Activated CD4-positive, alpha-beta memory T cell treated with anti-CD3 and anti-CD28 coated beads, Interleukin-2, amount 10 ng/mL, durations not matched to agents 7 days and 5 days (primary cell): Measurements from ENCODE around the gene NUP160. TPM values are rescaled to one million over a fixed set of nuclear protein-coding genes. Genes with fewer than 3 reads are reported as not detected.
"Not testable (repeated sequence)": the region's sequence is repeated elsewhere in the genome, so short reads cannot be mapped to it uniquely, and the experiment has no call there.

Source experiments
- CTCF ChIA-PET: fragments of 350-600 bp; sonication (Branson Sonifier 250); formaldehyde crosslinking; loops from one replicate; lab custom pipeline; 2021; ENCODE audit warnings: antibody characterized with exemption, inconsistent platforms; lab: Charles Lee
- POLR2A ChIA-PET: fragments of 350-600 bp; sonication (Branson Sonifier 250); formaldehyde crosslinking; loops from one replicate; lab custom pipeline; 2021; ENCODE audit warnings: antibody characterized with exemption; lab: Charles Lee
- DNase-seq: peaks from one replicate; pipeline ENCODE4 v3.0.0-alpha.2; 2020
- H3K27ac Mint-ChIP-seq: one replicate; pipeline ENCODE4 v1.8.0; 2021; ENCODE audit warnings: mild to moderate bottlenecking, mixed read lengths
- H3K27me3 Mint-ChIP-seq: one replicate; pipeline ENCODE4 v1.8.0; 2021; ENCODE audit warnings: mixed read lengths
- H3K36me3 Mint-ChIP-seq: one replicate; pipeline ENCODE4 v1.8.0; 2021; ENCODE audit warnings: low read depth, mixed read lengths
- H3K4me1 Mint-ChIP-seq: one replicate; pipeline ENCODE4 v1.8.0; 2021; ENCODE audit warnings: mixed read lengths
- H3K4me3 Mint-ChIP-seq: one replicate; pipeline ENCODE4 v1.8.0; 2021; ENCODE audit warnings: mild to moderate bottlenecking, mixed read lengths
- H3K9me3 Mint-ChIP-seq: one replicate; pipeline ENCODE4 v1.8.0; 2021; ENCODE audit warnings: mixed read lengths
- total RNA-seq, 2 experiments: library from RNA; stranded (reverse); gene quantifications; one replicate each; pipeline ENCODE4 v1.2.3, GENCODE V29; 2021

The NUP160 gene
- total RNA-seq, 2 experiments from 2014 or later = 52.0 to 52.9 TPM

DNA sequence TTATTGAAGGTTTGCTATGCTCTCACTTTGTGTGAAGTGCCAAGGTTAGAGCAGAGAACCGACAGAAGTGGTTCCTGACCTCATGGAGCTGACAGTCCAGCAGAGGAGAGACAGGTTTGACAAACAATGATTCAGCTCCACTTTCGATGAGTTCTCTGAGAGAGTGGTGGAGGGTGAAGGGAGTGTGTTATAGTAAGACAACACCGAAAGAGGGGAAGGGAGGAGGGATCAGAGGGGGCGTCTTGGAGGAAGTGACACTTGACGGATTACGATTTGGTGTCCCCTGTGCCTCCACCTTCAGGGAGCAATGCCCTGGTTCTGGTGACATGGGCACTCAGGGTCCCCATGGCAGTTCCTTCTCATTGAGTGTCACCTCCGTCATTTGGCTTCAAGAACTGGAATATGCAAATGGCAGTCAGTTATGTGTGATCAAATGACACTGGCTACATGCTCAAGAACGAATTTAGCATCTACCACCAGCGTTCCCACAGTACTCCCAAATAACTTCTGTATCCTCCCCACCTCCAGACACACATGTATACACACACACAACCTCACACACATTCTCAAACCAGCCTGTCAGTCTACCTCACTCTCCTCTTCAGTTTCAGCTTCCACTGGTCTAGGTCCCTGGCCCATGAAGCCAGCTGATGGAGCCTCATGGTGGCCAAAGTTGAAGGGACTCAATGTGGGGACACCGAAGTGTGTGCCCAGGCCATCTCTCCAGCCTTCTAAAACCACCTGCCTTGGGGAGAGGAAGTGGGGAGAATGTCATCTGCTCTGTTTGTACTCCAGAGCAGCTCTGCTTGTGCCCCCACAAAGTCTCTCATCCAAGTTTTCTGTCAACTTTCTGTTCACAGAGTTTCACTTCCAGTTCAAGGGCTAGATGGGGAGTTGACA lies 31.4 kb upstream of the NUP160 start:
- Mint-ChIP-seq H3K27ac (no peak overlapping the region), H3K4me1 (peaks cover 11% of the 10 kb centered on the region), H3K9me3 (peaks cover 18% of the 10 kb centered on the region), H3K4me3 (no peak overlapping the region), H3K36me3 (peaks cover 14% of the 10 kb centered on the region), H3K27me3 (peaks cover 3% of the 10 kb centered on the region)
- no peak for DNase-seq
- CTCF ChIA-PET = no interaction called here
- POLR2A ChIA-PET = interaction anchor here (0.6 to 0.9 kb wide), 2 partner anchors 31 to 151 kb away, joined by 3 read pairs; partner anchors contain the start of gene NUP160

DNA sequence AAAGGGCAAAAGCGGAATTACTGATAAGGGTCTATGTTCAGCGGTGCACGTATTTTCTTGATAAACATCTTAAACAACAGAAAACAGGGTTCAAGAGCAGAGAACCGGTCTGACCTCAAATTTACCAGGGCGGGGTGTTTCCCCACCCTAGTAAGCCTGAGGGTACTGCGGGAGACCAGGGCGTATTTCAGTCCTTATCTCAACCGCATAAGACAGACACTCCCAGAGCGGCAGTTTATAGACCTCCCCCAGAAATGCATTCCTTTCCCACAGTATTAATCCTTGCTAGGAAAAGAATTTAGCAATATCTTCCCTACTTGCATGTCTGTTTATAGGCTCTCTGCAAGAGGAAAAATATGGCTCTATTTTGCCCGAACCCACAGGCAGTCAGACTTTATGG lies 27.7 kb upstream of the NUP160 start:
- H3K4me1 Mint-ChIP-seq, DNase-seq, H3K27ac Mint-ChIP-seq, H3K4me3 Mint-ChIP-seq, CTCF ChIA-PET, H3K27me3 Mint-ChIP-seq, POLR2A ChIA-PET: not testable (repeated sequence)
- Mint-ChIP-seq H3K36me3 (peaks cover 17% of the 10 kb centered on the region), H3K9me3 (peaks cover 21% of the 10 kb centered on the region)

DNA sequence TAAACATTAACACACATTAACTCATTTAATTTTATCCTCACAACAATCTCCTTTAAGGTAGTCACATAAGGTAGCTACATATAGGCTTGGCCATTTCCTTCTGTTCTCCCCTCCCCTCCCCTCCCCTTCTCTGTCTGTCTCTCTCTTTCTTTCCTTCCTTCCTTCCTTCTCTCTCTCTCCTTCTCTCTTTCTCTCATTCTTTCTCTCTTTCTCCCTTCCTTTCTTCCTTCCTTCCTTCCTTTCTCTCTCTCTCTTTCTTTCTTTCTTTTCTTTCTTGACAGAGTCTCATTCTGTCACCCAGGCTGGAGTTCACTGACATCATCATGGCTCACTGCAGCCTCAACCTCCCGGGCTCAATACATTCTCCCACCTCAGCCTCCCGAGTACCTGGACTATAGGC lies 22.3 kb upstream of the NUP160 start:
- Mint-ChIP-seq H3K36me3 (peaks cover 4% of the 10 kb centered on the region), H3K9me3 (peaks cover 3% of the 10 kb centered on the region), H3K4me3 (no peak overlapping the region), H3K27ac (peak overlapping the region; percentile 61), H3K27me3 (peaks cover 2% of the 10 kb centered on the region), H3K4me1 (peaks cover 13% of the 10 kb centered on the region)
- POLR2A ChIA-PET = no interaction called here
- no peak for DNase-seq
- CTCF ChIA-PET = no interaction called here

DNA sequence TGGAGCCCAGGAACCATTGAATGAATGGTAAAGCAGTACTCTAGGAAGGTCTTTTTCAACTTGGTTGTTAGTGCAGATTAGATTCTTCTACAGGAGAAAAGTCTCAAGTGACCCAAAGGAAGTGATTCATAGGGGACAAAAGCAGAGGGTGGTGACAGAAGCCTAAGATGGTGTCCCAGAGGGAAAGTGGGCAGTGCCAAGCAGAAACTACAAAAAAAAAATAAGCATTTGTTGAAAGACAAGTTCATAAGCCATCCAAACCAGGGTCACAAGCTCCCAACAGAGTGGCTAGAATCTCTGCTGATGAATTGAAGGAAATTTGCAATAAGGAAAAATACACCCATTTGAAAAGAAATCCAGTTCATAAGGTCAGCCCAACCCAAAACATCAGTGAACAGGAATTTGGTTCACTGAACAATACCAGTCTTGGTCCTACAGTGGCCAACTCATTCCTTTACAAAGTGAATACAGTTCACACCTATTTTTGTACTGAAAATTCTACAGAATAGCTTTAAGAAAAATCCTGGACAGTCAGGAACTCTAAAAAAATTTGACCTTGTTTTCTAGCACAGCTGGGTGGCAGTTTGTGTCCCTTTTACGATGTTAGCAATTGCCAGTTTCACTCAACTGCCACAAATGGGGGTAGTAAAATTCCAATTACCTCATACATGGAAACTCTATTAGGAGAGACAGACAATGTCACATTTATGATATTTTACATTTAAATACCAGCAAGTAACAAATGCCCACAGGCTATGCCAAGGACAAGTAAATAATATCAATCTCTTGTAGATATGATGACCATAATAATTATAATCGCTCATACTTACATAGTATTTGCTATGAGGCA lies 21.6 kb upstream of the NUP160 start:
- Mint-ChIP-seq H3K9me3 (peaks cover 3% of the 10 kb centered on the region), H3K36me3 (peaks cover 4% of the 10 kb centered on the region), H3K4me3 (no peak overlapping the region), H3K27ac (no peak overlapping the region), H3K4me1 (peaks cover 17% of the 10 kb centered on the region), H3K27me3 (peaks cover 2% of the 10 kb centered on the region)
- DNase-seq = no peak
- ChIA-PET CTCF (interaction anchor here (0.6 to 1.3 kb wide), 2 partner anchors 18 to 793 kb away, joined by 3 to 4 read pairs; no protein-coding TSS in a partner anchor), POLR2A (interaction anchor here (1.0 kb wide), 1 partner anchor 16 kb away, joined by 3 read pairs; no protein-coding TSS in a partner anchor)

DNA sequence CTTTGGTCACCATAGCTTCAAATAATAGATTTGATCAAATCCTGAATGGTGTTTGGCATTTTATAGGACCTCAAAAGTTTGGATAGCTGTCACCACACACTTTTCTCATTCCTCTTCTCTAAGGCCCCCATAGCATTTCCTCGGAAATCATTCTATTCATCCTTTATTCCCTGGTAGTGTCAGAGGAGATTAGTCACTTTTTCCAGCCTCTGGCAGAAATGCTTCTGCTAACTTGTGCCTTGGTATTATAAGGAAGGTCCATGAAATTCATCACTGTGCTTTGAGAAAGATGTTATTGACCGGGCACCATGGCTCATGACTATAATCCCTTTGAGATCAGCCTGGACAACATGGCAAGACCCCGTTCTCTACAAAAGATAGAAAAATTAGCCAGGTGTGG lies 19.7 kb upstream of the NUP160 start:
- Mint-ChIP-seq H3K4me3 (no peak overlapping the region), H3K27me3 (no peaks in the 10 kb centered on the region), H3K27ac (no peak overlapping the region), H3K9me3 (peaks cover 4% of the 10 kb centered on the region), H3K36me3 (peaks cover 4% of the 10 kb centered on the region), H3K4me1 (peaks cover 34% of the 10 kb centered on the region)
- ChIA-PET CTCF (interaction anchor here (1.2 to 1.8 kb wide), 2 partner anchors 18 to 22 kb away, joined by 3 to 4 read pairs; no protein-coding TSS in a partner anchor), POLR2A (interaction anchor here (0.7 kb wide), 1 partner anchor 17 kb away, joined by 3 read pairs; no protein-coding TSS in a partner anchor)
- no peak for DNase-seq

DNA sequence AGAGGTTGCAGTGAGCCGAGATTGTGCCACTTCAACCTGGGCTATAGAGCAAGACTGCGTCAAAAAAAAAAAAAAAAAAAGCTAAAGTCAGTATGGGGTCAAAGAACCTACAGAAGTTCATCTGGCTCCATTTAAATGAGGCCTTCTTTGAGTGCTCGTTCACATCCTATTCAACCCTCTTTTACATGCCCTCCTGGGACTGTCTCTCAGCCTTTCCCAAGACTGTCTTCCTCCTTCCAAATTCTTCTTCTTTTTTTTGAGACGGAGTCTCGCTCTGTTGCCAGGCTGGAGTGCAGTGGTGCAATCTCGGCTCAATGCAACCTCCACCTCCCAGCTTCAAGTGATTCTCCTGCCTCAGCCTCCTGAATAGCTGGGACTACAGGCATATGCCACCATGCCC lies 18.7 kb upstream of the NUP160 start:
- CTCF ChIA-PET = interaction anchor here (0.8 to 1.8 kb wide), 2 partner anchors 23 to 63 kb away, joined by 3 to 4 read pairs; no protein-coding TSS in a partner anchor
- DNase-seq, H3K36me3 Mint-ChIP-seq, H3K9me3 Mint-ChIP-seq, H3K27ac Mint-ChIP-seq, H3K4me3 Mint-ChIP-seq, H3K27me3 Mint-ChIP-seq, POLR2A ChIA-PET: not testable (repeated sequence)
- peaks cover 41% of the 10 kb centered on the region for H3K4me1 Mint-ChIP-seq

DNA sequence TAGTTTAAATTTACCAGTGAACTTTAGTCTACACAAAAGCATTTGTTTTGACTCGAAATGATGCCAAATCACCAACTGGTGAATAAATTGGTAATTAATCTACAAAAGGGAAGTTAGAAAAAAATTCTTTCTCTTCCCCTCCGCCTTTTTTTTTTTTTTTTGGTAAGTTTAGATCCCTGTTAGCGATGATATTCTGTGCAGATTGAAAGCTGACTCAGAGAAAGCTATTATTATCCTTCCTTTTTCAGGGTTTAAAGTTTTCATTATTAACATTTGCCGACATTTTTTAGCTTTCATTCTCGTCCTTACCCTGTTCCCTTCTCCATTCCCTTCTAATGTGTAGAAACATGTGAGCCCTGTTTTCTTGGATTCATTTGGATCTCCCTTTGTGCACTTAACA lies 16.8 kb upstream of the NUP160 start:
- H3K4me3 Mint-ChIP-seq = no peak overlapping the region

DNA sequence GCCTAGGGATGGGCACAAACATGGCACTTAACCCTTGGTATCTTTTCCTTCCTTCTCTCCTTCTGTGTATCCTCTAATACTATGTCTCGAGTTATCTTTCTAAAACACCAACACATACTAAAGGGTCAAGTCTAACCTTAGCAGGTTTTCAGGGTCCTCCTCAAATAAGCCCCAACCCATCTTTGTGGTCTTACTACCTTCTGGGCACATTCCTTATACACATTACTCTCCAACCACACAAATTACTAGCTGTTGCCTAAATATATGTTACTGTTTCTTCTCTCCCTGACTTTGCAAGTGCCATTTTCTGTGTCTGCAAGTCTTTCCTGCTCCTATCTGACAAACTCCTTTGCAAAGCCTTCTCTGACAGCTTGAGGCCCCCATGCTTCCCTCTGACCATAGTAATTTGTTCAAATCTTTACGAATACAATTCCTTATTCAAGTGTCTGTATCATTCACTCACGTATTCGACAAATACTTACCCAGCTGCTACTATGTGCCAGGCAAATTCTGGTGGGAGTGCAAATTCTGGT lies 15.8 kb upstream of the NUP160 start:
- CTCF ChIA-PET = interaction anchor here (1.5 kb wide), 1 partner anchor 143 kb away, joined by 3 read pairs; no protein-coding TSS in a partner anchor
- H3K4me3 Mint-ChIP-seq = no peak overlapping the region
- H3K9me3 Mint-ChIP-seq = peaks cover 4% of the 10 kb centered on the region
- POLR2A ChIA-PET = interaction anchor here (0.8 to 2.1 kb wide), 4 partner anchors 14 to 192 kb away, joined by 3 to 10 read pairs (median 6); partner anchors contain the start of gene NUP160
- peak overlapping the region; percentile 17 for H3K27ac Mint-ChIP-seq
- peaks cover 36% of the 10 kb centered on the region for H3K4me1 Mint-ChIP-seq
- no peaks in the 10 kb centered on the region for H3K27me3 Mint-ChIP-seq
- DNase-seq = no peak
- peaks cover 4% of the 10 kb centered on the region for H3K36me3 Mint-ChIP-seq

More for the DNA sequence above, 16.8 kb upstream of the NUP160 start:
- peaks cover 43% of the 10 kb centered on the region for H3K4me1 Mint-ChIP-seq
- H3K27me3 Mint-ChIP-seq = no peaks in the 10 kb centered on the region
- ChIA-PET POLR2A (interaction anchor here (1.1 to 2.1 kb wide), 4 partner anchors 10 to 21 kb away, joined by 4 to 10 read pairs (median 6); partner anchors contain the start of gene NUP160), CTCF (interaction anchor here (0.5 to 1.5 kb wide), 9 partner anchors 10 to 307 kb away, joined by 3 to 6 read pairs (median 3); no protein-coding TSS in a partner anchor)
- H3K27ac Mint-ChIP-seq = no peak overlapping the region
- H3K9me3 Mint-ChIP-seq = peaks cover 4% of the 10 kb centered on the region
- DNase-seq = no peak
- H3K36me3 Mint-ChIP-seq = peaks cover 4% of the 10 kb centered on the region

DNA sequence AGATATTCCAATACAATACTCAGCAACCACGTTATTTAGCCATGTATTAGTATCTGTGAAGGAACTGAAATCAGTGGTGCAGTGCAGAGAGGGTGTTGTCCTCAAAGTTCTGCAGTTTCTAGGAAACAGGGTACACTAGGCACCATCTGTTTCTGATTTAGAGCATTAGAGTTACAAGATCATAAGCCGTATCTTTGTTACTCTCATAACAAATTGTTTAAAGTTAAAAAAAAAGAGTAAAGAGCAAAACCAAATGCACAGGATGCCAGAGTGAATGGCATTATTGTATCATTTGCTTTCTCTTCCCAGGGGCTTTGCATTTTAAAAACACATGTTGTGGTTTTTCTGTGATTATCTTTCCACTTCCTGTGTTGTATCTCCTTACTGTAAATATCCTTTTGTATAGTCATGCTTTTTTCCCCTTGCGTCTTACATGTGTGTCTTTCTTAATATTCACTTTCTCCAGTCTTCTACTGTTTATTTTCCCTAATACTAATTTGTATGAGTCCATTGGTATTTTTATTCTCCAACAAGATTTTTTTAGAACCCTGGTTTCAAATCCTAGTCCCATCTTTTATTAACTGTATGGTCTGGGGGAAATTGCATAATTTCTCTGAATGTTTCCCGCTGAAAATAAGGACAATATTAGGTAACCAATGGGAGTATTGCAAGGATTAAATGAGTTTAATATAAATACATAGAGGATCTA lies 15.2 kb upstream of the NUP160 start:
- peaks cover 4% of the 10 kb centered on the region for H3K36me3 Mint-ChIP-seq
- CTCF ChIA-PET = no interaction called here
- H3K27ac Mint-ChIP-seq = peak overlapping the region; percentile 72
- no peak for DNase-seq
- no peak overlapping the region for H3K4me3 Mint-ChIP-seq
- no peaks in the 10 kb centered on the region for H3K27me3 Mint-ChIP-seq
- peaks cover 36% of the 10 kb centered on the region for H3K4me1 Mint-ChIP-seq
- POLR2A ChIA-PET = interaction anchor here (0.8 to 2.1 kb wide), 4 partner anchors 13 to 192 kb away, joined by 3 to 10 read pairs (median 6); partner anchors contain the start of gene NUP160
- H3K9me3 Mint-ChIP-seq = peaks cover 4% of the 10 kb centered on the region

DNA sequence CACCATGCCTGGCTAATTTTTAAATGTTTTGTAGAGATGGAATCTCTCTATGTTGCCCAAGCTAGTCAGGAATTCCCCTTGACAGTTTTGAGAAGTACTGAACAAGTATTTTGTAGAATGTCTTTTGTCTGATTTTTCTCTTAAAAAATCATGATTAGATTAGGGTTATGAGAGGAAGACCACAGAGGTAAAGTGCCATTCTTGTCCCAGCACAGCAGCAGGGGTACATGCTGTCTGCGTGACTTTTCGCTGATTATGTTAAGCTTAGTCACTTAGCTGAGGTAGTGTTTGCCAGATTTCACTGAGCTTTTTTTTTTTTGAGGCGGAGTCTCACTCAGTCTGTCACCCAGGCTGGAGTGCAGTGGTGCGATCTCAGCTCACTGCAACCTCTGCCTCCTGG lies 13.6 kb upstream of the NUP160 start:
- Mint-ChIP-seq H3K36me3 (peaks cover 4% of the 10 kb centered on the region), H3K4me3 (no peak overlapping the region), H3K9me3 (peaks cover 4% of the 10 kb centered on the region), H3K27me3 (no peaks in the 10 kb centered on the region), H3K27ac (no peak overlapping the region), H3K4me1 (peaks cover 44% of the 10 kb centered on the region)
- no peak for DNase-seq
- ChIA-PET CTCF (interaction anchor here (0.7 to 1.3 kb wide), 3 partner anchors 8 to 11 kb away, joined by 3 to 4 read pairs (median 4); no protein-coding TSS in a partner anchor), POLR2A (interaction anchor here (0.9 to 1.4 kb wide), 2 partner anchors 12 to 151 kb away, joined by 3 to 4 read pairs; no protein-coding TSS in a partner anchor)

DNA sequence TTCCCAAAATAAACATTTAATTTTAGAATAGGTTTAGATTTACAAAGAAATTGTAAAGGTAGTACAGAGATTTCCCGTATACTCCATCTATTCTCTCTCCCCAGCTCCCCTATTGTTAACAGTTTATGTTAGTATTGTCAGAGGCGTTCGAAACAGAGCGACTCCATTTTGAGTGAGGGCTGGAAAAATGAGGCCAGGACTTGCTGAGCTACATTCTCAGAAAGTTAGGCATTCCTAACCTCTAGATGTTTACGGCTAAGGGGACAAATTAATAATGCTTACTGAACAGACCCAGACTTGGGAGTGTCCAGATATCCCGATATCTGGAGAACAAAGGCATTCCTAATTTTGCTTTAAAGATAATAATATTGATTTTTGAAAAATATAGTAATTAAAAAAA lies 12.4 kb upstream of the NUP160 start:
- no peak for DNase-seq
- ChIA-PET POLR2A (no interaction called here), CTCF (no interaction called here)
- peaks cover 44% of the 10 kb centered on the region for H3K4me1 Mint-ChIP-seq
- H3K9me3 Mint-ChIP-seq = peaks cover 4% of the 10 kb centered on the region
- H3K27me3 Mint-ChIP-seq = no peaks in the 10 kb centered on the region
- H3K36me3 Mint-ChIP-seq = peaks cover 4% of the 10 kb centered on the region
- H3K27ac Mint-ChIP-seq = no peak overlapping the region
- H3K4me3 Mint-ChIP-seq = no peak overlapping the region
